Activated CD4-positive, CD25-positive, alpha-beta regulatory T cell treated with anti-CD3 and anti-CD28 coated beads, Interleukin-2, amount 50 U/mL, for 72 hours (primary cell): ENCODE data around the gene PDE4C.
A peak's percentile ranks its signal among the peaks of the same experiment; 100 is the strongest.
"Not testable (repeated sequence)": the region's sequence is repeated elsewhere in the genome, so short reads cannot be mapped to it uniquely, and the experiment has no call there.

ENCODE experiments used
- DNase-seq: peaks from one replicate; pipeline ENCODE4 v3.0.0; 2021

The PDE4C gene

DNA sequence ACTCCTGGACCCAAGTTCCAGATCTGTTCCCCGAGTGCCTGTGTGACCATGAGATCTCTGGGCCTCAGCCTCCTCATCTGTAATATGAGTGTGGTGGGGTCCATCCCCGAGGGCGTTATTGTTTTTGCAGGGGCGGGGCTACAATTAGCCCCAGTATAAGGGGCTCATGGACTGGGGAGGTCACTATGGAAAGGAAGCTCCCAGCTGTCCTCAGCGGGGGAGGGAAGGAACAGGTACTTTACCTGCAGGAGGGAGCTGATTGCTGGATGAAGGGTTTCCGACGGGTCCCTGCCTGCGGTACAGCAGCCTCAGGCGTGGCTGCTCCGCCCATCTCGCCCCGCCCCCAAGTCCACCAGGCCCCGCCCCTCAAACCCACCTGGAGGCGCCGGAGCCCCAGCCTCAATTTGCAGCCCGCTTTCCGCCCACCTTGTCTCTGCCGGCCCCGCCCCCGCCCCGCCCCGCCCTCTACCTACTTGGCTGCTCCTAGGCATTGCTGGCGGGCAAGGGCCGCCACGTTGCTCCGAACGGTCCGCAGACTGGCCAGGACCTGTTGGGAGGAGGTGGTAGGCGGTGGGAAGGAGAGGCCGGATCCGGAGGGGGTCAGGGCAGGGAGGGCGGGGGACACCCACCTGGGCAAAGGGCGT, 5.5 kb downstream of the PDE4C start:
- DNase-seq: no peak

DNA sequence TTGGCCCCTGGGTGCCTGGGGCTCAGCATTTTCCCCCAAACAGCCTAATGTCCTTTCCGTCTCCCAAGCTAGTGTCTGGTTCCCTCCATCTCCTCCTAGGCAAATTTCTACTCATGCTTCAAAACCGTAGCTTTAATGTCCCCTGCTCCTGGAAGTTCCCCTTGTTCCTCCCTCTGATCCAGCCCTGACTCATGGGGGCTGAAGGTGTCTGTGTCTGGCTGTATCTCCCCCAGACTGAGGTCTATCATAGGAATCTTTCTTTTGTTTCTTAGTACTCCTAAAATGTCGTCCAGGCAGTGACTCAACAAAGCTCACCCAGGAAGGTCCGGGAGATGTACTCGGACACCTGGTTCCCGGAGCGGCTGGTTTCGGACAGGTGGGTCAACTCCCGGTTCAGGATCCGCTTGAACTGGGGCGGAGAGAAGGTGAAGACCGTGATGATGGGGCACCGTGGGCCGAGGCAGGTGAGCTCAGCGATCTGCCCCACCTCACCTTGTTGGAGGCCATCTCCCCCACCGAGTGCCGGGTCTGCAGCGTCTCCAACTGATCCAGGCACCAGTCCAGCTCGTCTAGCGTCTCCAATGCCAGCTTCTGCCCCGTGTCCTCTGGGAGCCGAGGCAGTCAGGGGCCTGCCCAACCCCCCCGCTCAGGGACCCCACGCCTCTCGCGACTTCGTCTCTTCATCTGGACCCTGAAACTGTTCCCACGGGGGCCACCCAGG, 6.2 kb downstream of the PDE4C start:
- DNase-seq: no peak

DNA sequence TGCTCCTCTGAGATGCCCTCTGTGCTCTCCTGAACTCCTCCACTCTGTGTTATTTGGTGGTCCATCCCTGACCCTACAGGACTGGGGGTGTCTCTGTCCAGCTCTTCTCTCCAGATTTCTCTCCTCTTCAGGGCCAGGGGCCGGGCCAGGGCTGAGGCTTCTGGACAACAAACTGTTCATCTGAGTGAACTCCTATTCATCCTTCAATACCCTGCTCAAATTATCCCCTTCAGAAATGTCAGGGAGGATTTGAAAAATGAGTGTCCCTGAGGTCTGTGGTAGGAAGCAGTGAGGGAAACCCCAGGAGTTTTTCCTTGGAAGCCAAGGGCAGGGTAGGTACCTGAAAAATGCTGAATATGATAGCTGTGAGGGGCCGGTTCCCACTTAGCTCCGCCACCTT, 7.6 kb downstream of the PDE4C start:
- DNase-seq: no peak

DNA sequence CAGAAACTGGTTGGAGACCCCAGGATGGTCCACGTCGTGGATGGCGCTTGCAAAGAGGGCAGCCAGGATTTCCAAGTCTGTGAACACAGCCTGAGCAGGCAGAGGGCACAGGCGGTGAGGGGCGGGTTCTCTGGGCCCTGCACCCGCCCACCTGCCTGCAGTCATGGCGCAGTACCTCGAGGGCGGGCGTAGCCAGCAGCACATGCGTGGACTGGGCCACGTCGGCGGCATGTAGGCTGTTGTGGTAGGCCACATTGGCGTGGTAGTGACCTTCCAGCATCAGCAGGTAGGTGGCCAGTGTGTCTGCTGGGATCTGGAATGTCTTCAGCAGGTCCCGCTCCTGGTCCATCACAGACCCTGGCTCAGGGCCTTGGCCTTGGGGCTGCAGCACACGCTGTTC, 8.1 kb downstream of the PDE4C start:
- no peak for DNase-seq

DNA sequence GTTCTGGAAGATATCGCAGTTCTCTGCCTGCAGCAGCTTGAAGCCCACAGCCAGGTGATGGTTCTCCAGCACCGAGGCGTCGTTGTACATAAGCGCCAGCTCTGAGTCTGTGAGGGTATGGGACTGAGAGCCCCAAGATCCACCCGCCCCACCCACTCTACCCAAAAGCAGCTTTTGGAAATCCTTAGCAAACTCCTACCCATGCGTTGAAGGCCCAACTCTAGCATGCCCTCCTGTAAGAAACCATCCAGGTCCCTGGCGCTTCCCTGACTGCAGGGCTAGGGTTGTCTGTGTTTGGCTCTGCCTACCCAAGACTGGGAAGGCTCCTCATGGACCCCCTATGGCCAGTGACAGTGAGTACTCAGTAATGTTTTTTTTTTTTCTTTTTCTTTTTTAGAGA, 9.4 kb downstream of the PDE4C start:
- DNase-seq: no peak

DNA sequence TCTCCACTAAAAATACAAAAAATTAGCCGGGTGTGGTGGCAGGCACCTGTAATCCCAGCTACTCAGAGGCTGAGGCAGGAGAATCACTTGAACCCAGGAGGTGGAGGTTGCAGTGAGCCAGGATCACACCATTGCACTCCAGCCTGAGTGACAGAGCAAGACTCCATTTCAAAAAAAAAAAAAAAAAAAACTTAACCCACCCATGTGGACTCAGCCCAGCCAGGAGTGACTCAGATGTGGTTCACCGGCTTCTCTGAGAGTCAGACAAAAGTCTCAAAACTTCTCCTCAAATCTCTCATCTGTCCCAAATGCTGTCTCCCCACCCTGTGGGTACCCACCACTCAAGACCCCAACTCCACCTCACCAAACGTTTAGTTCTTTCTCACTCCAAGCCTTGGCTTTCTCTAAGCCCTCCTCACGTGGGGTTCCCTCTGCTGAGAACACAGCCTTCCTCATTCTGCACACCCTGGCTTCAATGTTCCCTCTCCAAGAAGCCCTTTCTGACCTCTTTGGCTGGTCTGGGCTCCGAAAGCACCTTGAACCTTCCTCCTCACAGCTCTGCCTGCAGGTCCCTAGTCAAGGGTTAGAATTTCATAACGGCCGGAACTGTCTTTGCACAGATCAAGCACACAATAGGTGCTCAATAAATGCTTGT, 11.3 kb downstream of the PDE4C start:
- no peak for DNase-seq

DNA sequence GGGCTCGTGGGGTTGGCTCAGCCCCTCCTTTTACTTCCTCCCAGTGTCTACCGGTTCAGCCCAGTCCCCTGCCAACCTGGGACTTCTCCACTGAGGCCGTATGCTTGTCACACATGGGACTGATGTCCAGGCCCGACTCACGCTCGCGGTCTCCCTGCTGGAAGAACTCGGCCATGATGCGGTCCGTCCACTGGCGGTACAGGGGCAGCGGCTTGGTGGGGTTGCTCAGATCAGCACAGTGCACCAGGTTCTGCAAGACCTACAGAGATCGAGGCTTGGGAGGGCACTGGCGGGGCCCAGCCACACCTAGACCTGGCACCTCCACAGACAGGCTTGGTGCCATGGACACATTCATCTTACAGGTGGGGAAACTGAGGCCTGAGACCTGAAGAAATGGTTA, 14.6 kb downstream of the PDE4C start:
- no peak for DNase-seq

DNA sequence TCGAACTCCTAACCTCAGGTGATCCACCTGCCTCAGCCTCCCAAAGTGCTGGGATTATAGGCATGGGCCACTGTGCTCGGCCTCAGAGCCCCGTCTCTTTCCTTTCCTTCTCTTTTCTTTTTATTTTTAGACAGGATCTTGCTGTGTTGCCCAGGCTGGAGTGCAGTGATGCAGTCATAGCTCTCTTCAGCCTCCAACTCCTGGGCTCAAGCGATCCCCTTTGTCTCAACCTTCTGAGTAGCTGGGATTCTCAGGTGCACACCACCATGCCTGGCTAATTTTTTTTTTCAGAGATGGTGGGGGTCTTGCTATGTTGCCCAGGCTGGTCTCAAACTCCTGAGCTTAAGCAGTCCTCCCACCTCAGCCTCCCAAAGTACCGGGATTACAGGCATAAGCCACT, 16.3 kb downstream of the PDE4C start:
- not testable (repeated sequence) for DNase-seq

DNA sequence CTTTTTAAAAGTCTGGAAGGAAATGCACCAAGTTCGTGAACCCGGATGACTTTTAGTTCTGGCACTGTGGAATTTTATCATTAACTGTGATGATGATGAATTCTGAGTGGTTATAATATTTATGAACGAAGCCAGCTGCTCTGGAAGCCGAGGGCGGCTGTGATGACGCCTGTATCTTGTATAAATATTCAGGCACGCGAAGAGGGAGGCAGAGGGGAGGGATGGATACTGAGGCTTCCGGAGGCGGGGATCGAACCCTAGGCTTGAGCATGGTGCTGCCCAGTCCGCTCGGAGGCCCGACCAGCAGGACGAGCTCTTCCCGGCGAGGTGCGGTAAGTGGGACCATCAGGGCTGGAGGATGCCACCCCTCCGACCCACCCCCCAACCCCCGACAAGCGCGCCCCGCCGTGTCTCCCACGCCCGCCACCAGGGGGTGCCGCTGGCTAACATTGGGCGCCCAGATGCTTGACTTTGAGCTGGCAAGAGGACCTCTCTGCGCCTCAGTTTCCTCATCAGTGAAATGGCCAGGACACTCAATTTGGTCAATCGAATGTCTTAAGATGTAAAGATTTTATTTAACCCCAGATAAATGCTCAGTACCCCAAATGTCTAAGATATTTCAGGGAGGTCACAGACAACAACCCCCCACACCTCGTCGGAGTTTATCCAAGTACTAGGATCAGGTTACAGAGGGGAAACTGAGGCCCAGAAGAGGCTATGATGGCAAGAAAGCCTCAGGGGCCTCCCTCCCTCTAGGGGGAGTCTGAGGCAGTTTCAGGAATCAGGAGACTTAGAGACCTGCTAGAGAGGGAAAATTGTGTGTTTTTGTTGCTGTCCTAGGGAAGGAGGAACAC, 17.9 kb downstream of the PDE4C start:
- DNase-seq: peak; percentile 64

DNA sequence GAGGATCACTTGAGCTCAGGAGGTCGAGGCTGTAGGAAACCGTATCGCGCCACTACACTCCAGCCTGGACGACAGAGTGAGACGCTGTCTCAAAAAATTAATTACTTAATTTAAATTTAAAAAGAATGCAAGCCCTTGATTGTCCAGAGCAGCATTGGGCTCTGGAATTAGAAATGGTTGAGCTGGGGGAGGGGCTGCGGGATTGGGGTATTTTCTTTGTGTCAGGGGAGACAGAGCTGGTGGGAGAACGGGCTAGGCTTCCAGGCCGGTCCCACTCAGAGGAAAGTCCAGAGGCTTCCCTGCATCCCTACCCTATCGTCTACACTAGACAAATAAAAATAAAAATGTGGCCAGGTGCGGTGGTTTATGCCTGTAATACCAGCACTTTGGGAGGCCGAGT, 20.2 kb downstream of the PDE4C start:
- no peak for DNase-seq

DNA sequence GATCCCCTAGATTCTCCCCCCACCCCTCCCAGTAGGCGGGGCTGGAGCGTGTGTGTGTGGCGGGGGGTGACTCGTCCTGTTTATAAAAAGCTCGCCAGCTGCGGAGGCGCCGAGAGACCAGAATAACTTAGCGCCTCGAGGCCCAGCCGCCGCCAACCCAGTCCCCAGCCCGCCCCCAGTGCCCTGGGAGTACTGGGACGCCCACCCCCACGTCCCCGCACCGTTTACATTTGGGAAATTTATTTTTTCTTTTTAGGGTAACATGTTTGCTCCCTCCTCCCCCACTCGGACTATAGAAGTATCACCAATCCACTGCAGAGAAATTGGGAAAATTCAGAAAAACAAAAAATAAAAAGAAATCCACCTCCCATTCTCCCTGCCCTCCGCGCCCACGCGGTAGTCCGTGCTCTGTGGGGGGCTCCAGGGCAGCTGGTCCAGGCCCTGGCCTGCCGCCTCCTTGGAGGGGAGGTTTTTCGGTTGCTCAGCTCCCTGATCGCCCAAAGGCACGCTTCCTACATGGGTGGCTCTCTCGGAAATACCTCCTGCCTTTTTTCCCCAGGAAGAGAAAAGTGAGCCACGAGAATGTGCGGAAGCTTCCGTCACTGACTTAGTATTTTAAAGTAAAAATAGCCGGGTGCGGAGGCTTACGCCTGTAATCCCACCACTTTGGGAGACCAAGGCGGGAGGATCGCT, 20.9 kb downstream of the PDE4C start:
- peak; percentile 59 for DNase-seq

DNA sequence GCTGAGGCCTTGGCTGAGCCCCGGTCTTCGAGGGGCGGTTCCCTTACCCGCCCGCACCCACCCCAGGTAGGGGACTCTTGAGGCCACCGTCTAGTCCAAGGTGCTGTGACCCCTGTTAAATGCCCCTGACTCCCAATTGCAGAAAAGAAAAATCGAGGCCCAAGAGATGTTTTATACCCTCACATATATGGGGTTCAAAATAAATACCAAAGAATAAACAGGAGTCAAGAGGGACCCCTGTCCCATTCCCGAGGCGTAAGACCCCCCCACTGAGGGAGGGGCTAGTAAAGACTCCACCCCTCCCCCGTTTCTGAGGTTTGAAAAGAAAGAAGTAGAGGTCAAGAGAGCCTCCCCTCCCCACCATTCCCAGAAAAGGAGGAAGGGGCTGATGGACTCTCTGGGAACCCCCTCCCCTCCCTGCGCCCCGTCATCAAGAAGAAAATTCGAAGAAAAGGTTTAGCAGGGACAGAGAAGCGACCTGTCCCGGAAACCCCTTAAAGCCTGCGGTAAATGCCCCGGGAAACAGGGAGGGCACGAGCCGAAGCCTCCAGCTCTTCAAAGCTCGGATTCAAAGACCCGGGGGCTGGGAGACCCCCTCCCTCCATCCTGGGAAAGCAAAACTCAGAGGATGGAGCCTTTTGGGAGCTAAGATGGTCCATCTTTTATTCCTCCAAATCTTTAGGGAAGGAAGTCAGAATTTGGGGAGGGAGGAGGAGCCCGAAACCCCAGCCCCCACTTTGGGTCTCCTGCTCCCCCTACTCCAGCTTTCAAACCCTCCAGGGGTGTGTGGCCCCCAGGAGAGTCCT, 21.6 kb downstream of the PDE4C start:
- DNase-seq: peak; percentile 55

DNA sequence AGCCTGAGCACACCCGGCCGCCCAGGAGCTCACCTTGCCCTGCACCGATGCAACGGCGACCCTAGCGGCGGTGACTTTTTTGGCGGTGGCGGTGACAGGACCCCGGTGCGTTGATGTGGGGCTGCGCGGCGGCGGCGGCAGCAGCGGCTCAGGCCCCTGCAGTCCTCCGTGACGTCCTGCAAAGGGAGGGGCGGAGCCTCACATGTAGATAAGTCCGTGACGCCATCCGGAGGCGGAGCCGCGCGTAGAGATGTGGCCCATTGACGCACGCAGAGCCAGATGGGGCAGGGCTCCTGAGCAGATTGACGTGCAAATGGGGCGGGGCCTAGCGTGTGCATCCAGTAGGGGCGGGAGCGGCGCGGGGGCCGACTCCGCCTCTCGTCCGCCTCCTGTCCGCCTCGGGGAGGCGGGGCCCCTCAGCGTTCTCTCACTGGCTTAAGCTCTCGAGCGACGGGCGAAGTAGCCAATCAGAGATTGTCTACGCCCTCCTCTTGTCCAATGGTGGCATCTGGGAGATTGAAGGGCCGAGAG, 22.3 kb downstream of the PDE4C start, which contains the start of gene RAB3A:
Gene RAB3A, minus strand, starts transcription at position 180 of the 531 bp plus-strand sequence. CDS start 1,302 bp downstream, outside the sequence.
- DNase-seq: peak; percentile 98

DNA sequence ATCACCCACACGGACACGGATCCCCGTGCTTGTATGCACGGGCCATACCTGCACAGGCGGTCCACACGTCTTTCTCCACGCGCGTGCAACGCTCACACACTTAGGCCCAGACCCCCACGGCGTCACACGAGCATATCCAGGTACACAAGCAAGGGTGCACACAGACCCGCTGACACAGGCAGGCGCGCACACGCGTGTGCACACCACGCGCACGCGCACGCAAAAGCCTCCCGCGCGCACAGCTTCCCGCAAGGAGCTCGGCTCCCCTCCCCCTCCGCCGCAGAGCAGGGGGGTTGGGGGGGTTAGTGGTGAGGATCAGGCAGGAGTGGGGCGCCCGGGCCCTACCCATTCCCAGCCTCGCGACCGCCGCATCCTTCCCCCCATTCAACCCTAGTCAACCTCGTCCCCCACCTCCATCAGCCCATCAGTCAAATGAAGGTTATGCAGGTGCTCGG, 22.8 kb downstream of the PDE4C start:
- DNase-seq: no peak

DNA sequence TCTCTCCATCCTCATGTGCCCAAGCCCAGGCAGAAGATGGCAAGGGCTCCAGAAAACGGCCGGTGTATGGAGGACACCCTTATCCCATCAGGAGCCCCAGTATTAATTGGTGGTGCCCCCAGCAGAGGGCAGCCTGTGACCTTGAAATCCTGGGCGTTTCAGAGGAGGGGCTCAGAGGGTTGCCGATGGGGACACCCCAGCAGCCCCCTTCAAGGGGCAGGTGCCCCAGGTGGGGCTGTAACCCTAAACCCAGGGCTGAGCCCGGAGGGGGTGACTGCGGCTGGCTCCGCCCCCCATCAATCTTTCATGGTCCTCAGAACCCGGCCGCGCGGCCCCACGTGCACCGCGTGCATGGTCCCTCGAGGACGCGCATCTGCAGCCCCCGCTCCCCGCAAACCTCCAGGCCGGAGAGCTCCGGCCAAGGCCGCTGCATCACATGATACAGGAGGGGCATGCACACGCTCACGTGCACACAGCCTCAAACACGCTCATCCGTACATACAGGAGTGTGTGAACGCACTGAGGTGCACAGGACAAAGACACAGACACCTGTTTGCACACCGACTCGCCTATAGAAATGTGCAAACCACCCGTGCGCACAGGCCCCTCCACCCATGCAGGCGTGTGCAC, 23.3 kb downstream of the PDE4C start:
- no peak for DNase-seq

DNA sequence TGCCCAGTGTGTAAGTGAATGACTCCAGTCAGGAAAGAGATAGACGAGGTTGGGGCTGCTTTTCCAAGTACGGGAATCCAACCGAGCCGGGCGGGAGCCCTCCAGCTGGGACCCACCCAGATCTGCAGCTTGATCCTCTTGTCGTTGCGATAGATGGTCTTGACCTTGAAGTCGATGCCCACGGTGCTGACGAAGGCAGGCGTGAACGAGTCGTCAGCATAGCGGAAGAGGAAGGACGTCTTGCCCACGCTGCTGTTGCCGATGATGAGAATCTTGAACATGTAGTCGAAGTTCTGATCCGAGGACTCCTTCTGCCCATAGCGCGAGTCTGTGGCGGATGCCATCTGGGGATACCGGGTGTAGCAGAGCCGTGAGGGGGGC, 23.9 kb downstream of the PDE4C start:
- DNase-seq: no peak

DNA sequence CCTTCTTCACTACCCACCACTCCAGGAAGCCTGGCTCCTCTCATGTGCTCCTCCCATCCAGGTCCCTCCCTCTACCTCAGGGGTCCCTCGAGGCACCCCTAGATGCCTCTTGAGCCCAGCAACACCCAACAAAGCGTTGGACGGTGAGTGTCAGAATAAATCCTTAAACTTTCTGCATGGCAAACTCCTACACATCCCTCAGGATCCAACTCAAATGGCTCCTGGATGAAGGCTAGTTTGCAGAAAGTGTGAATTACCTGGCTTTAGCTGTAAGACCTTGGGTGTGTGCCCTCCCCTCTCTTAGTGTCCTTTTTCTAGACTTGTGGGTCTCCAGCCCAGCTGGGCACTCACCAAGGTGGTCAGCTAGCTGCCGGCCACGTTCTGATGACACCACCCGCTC, 27.9 kb downstream of the PDE4C start:
- DNase-seq: no peak

DNA sequence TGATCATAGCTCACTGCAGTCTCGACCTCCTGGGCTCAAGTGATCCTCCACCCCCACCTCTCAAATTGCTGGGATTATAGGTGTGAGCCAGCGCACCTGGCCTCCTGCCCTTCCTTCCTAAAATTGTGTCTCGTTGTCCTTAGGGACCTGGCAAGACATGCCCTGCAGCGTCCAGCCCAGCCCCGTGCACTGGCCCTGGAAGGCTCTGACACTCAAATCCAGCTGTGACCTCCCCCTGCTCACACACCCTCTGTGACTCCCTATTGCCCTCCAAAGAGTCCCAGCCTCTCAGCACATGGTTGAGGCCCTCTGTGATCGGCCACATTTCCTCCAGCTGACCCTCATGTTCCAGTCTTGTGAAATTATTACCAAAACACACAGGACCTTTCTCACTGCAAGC, 28.3 kb downstream of the PDE4C start:
- DNase-seq: no peak

DNA sequence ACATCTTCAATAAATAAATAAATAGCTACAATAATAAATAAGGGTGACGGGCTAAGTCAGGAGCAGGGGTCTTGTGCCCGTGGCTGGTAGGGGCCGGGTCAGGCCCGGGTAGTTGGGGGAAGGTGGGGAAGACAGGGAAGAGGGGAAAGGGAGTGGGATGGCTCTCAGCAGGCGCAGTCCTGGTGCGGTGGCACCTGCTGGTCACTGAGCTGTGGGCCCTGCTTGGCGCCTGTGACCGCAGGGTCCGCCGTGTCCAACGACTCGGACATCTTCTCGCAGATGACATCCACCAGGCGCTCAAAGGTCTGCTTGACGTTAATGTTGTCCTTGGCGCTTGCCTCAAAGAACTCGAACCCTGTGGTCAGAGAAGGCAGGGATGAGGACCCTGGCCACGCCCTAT, 28.9 kb downstream of the PDE4C start:
- DNase-seq: no peak

DNA sequence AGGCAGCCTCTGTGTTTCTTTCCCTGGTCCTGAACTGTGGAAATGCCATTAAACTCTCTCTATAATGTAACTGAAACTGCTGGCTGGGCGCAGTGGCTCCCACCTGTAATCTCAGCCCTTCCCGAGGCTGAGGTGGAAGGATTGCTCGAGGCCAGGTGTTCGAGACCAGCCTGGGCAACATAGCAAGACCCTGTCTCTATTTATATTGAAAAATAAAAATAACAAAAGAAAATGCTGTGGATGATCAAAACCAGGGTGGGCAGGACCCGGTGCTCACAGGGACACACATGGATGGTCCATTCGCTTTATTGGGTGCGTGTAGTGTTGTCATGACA, 29.8 kb downstream of the PDE4C start:
- DNase-seq: no peak
